Activated CD4-positive, alpha-beta T cell treated with anti-CD3 and anti-CD28 coated beads for 1 hour (primary cell): ENCODE results near the gene CRYAA.

Experiments used
- DNase-seq: peaks from one replicate; pipeline ENCODE4 v3.0.0-alpha.2; 2020

The CRYAA gene

DNA sequence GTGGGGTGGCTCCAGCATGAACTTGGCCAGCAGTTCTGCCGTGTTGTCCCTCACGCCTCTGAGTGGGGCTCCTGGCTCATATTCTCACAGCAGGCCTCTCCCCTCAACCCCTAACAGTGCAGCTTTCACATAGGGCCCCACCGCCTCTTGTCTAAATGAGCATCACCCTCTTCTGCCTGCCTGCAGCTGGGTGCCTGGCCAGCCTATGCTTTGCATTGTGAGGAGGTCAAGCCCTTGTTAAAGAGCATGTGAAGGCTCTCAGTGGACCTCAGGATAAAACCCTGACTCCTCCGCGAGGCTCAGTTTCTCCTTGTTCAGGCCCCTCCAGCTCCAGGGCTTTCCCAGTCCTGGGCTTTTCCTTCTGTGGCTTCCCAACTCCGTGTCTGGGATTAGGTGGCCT is 34.8 kb downstream of the CRYAA start:
- DNase-seq, result no peak

DNA sequence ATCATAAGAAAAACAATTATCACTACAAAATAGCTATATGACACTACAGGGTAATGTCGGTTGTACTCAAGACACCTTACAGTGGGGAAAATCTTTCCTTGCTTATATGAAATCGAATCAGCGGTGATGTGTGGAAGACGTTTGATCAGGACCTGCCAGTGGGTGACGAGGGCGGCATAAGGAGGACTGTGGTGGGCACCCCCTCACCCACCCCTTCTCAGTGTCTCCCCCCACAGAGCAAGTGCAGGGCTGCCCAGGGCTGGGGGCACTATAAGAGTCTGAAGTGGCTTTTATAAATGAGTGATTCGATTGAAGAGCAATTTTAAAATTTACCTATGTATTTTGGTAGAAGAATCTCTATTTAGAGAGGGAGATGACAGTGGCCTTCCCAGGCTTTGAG is 35.8 kb downstream of the CRYAA start:
- no peak for DNase-seq

DNA sequence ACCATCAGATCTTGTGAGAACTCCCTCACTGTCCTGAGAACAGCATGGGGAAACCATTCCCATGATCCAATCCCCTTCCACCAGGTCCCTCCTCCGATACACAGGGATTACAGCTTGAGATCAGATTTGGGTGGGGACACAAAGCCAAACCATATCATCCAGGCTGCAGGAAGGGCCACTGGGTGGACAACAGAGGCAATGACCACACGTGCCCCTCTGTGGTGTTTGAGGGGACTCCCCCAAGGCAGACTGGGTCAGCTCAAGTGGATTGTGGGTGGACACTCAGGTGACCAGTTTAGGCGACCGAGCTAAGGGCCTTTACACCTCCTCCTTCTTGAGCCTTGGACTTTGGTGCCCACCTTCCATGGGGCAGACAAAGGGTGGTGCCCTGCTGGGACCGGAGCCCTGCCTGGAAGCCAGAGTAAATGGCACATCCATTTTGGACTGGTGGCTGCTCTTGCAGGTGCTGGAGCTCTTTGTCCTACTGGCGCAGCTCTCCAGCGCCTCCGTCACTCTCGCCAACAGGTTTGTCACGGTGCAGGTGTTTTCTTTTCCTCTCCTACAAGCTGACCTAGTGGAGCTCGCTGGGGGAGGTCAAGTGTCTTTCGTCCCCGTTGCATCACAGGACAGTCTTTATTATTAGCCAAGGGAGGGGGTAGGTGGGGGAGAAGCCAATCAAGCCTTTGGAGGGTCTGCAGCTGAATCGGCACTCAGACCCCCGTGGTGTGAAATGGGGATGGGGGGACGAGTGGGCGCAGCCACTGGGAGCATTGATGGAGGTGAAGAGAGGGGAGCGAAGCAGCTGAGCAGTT is 37.6 kb downstream of the CRYAA start:
- DNase-seq, result peak; percentile 5

DNA sequence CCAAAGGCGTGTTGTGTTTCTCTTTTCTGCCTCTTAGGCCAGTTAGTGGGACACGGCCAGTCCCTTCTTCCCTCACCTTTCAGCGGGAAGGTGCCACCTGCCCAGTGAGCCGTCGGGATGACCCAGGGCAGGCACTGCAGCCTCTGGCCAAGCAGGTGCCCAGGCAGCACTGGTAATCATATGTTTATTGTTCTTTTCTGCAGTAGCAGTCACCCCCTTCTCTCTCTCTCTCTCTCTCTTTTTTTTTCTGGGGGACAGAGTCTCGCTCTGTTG is 38.2 kb downstream of the CRYAA start:
- DNase-seq, result no peak

DNA sequence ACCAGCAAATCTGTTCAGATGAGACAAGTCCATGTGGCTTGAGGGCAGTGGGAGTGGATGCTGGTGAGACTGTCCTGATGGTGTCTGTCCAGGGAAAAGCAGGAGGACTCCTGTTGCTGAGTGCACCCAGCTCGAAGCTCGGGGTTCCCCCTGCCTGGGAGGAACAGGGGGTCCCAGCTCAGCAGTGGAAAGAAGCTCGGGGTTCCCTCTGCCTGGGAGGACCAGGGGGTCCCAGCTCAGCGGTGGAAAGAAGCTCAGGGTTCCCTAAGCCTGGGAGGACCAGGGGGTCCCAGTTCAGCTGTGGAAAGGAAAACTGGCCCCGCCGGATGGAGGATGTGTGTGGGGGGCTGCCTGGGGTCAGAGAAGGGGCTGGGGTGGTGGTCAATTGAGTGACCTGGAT is 39.1 kb downstream of the CRYAA start:
- no peak for DNase-seq

DNA sequence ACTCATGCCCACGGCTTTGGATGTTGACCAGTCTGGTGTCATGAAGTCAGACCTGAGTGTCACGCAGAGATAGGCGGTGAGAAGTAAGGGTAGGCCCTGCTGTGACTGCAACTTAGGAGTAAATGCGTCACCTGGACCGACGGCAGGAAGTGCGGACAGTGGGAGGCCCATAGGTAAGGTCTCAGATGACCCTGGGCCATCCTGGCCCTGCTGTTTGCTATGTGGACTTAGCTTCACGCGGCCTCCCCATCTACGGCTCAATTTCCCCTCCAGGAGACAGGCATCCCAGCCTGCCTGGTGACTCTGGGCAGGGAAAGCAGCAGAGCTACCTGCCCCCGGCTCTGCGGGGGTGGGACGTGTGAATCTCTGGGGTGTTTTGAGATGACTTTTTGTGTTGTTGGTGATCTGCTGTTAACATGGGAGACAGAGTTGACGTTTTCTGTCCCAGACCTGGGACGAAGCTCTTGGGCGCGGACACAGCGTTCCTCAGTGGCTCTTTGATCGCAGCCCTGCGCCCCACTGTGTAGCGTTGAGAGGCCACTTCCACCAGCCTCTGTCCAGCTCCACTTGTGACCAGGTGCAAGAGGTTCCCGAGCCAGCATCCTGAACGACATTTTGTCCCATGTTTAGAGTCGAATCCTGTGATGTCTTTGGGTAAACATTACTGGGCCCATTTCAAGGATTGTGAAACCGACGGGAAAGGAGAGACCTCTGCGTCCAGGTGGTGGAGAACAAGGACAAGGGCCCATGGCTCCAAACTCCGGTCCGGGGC is 39.9 kb downstream of the CRYAA start:
- DNase-seq, result peak; percentile 5

DNA sequence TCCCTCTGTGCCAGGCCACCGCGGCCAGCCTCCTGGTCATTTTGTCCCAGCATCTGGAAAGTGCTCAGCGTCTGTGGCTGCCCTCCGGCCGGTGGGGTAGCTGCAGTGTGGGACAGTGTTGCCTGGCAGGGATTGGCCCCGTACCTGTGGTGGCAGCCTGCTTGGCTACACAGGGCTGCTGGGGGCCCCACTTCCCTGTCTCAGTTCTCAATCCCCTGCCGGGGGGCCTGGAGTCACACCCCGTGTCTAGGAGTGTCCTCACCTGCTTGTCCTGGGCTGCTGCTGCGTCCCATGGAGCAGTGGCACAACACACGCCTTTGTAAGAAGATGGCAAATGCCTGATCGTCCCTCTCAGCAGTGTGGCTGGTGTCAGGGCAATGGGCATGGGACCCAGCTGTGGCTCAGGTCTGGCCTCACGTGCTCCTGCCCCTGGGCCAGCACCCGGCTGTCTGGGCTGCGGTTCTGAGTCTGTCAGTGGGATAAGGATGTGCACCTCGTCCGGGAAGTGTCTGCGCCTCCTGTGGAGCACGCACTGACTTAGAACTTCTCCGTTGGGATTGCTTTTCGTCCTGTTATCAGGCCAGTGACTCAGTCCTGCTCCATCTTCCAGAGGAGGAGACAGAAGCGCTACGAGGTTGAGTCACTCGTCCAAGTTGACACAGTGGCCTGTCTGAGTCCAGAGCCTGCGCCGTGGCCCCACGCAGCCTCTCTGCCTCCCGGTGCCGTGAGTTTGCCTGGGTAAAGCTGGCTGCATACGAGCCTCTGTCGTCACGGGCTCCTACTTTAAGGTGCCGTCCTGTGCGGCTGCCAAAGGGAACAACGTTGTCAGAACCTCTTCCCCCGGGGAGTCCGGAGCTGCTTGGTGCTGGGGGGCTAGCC is 41.0 kb downstream of the CRYAA start:
- peak; percentile 5 for DNase-seq

DNA sequence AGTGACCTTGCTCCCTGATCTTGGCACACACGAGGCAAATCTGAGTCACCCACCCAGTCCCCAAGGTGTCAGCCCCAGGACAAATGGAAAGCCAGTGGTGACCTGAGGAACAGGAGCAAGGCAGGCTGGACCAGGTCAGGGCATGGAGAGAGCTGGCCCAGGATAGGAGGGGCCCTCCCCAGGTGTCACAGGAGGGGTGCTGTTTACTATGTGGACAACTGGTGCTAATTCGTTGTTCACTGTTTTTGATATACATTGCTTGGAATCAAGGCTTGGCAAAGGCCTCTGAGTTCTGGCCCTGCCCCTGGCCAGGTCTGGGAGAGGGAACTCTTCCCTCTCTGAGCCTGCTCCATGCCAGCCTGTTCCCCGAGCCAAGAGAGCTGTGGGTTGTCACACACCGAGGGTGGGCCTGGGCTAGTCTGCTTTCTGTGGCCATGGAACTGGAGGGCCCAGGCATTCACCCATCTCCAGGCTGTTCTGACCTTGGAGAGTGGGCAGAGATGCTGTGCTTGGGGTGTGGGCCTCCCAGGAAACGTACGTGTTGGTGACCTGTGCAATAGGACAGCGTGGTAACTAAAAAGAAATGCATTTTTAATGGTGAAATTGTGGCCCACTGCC is 41.8 kb downstream of the CRYAA start:
- peak; percentile 2 for DNase-seq

DNA sequence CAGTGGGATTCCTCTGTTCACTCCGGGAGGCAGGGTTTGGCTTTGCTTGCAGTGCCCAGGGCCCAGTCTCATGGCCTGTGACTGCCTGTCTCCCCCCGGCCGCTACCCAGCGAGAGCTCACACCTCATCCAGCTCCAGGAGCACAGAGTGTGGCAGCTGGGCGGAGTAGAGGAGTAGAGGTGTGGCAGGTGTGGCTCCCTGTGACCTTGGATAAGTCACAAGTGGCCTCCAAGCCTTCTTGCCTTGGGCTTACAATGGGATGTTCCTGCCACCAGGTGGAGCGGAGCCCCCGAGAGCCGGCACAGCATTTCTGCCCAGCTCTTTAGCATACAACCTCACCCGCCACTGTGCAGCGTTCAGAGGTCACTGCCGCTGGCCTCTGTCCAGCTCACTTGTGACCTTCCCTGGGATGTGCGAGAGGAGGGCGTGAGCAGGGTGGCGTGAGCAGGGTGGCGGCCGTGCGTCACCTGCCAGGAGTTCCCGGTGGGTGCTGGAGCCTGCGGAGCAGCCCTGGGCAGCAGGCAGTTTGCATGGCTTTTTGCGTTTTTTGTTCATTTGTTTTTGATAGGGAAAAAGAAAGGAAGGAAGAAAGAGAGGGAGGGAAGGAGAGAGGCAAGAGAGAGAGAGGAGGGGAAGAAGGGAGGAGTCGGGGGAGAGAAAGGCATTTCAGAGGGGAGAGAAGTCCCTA is 42.4 kb downstream of the CRYAA start:
- DNase-seq, result peak; percentile 2

DNA sequence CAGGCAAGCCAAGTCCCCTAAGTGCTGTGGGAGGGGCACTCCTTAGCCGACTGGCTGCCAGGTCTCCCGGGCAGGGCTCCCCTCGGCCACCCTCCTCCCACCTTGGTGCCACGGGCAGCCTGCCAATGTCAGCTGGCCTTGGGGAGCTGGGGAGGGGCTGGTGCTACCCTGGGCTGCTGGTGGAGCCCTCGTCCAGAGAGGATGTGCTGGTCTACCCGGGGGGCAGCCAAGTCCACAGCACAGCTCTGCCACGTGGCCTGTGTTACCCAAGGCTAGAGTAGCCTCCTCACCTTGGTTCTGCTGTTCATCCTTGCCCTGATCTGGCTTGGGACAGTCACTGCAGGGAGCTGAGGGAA is 42.9 kb downstream of the CRYAA start:
- no peak for DNase-seq
